ENCODE data around the gene CREM.

The CREM gene

GRCh38 chr10:35203745-35204144 lies 77.1 kb downstream of the CREM start:
- Histone ChIP-seq H3K27me3 (ENCODE audit: insufficient read depth, poor library complexity, severe bottlenecking) (no peaks in the 10 kb centered on the region), H3K4me3 (replicated peaks; ENCODE audit: insufficient read depth, low read length) (no peak overlapping the region), H3K27ac (replicated peaks) (no peak overlapping the region)
- TF ChIP-seq, protein P1, sequence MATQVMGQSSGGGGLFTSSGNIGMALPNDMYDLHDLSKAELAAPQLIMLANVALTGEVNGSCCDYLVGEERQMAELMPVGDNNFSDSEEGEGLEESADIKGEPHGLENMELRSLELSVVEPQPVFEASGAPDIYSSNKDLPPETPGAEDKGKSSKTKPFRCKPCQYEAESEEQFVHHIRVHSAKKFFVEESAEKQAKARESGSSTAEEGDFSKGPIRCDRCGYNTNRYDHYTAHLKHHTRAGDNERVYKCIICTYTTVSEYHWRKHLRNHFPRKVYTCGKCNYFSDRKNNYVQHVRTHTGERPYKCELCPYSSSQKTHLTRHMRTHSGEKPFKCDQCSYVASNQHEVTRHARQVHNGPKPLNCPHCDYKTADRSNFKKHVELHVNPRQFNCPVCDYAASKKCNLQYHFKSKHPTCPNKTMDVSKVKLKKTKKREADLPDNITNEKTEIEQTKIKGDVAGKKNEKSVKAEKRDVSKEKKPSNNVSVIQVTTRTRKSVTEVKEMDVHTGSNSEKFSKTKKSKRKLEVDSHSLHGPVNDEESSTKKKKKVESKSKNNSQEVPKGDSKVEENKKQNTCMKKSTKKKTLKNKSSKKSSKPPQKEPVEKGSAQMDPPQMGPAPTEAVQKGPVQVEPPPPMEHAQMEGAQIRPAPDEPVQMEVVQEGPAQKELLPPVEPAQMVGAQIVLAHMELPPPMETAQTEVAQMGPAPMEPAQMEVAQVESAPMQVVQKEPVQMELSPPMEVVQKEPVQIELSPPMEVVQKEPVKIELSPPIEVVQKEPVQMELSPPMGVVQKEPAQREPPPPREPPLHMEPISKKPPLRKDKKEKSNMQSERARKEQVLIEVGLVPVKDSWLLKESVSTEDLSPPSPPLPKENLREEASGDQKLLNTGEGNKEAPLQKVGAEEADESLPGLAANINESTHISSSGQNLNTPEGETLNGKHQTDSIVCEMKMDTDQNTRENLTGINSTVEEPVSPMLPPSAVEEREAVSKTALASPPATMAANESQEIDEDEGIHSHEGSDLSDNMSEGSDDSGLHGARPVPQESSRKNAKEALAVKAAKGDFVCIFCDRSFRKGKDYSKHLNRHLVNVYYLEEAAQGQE (IDR thresholded peaks at IDR 0.05; ENCODE audit: insufficient replicate concordance, low read depth) = no peak
- TF ChIP-seq POLR2AphosphoS5 (IDR thresholded peaks at IDR 0.05; ENCODE audit: low read depth) (no peak), CTCF (IDR thresholded peaks at IDR 0.05; ENCODE audit: insufficient read depth, low read length) (no peak), GABPA (IDR thresholded peaks at IDR 0.05; ENCODE audit: low read depth) (no peak), SPI1 (IDR thresholded peaks at IDR 0.05; ENCODE audit: borderline replicate concordance, low read depth) (no peak)
- no peak for DNase-seq (ENCODE audit: low read depth in 1 of 2, low spot score in 1 of 2)

- Histone ChIP-seq H3K4me3 (replicated peaks; ENCODE audit: insufficient read depth, low read length) (no peak overlapping the region), H3K27me3 (ENCODE audit: insufficient read depth, poor library complexity, severe bottlenecking) (no peaks in the 10 kb centered on the region), H3K27ac (replicated peaks) (no peak overlapping the region)
- no peak for DNase-seq (ENCODE audit: low read depth in 1 of 2, low spot score in 1 of 2)
- TF ChIP-seq, protein P1 (IDR thresholded peaks at IDR 0.05; ENCODE audit: insufficient replicate concordance, low read depth) = no peak
- no peak for TF ChIP-seq CTCF (IDR thresholded peaks at IDR 0.05; ENCODE audit: insufficient read depth, low read length)
- no peak for TF ChIP-seq GABPA (IDR thresholded peaks at IDR 0.05; ENCODE audit: low read depth)
- TF ChIP-seq POLR2AphosphoS5 (IDR thresholded peaks at IDR 0.05; ENCODE audit: low read depth) = no peak
- TF ChIP-seq SPI1 (IDR thresholded peaks at IDR 0.05; ENCODE audit: borderline replicate concordance, low read depth) = no peak
Measured at GRCh38 chr10:35204650-35205319, 78.1 kb downstream of the CREM start.

DNA sequence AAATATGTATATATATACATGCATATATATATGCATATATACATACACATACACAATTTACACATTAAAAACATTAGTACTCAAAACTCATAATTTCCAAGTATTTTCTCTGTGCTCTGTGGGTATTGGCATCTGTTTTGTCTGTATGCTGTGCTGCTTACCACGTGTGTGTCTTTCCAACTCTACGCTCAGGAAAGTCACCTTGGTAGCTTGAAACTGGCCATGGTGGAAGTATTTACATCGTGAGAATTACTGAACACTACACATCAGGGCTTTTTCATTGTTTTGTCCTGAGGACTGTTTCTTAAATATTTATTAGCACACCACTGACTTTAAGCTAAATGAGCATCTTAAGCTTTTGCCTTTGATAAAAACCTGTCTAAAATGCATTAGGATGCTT lies 79.6 kb downstream of the CREM start:
- Histone ChIP-seq H3K27ac (replicated peaks) (no peak overlapping the region), H3K4me3 (replicated peaks; ENCODE audit: insufficient read depth, low read length) (no peak overlapping the region), H3K27me3 (ENCODE audit: insufficient read depth, poor library complexity, severe bottlenecking) (no peaks in the 10 kb centered on the region)
- DNase-seq (ENCODE audit: low read depth in 1 of 2, low spot score in 1 of 2) = no peak
- TF ChIP-seq GABPA (IDR thresholded peaks at IDR 0.05; ENCODE audit: low read depth) (no peak), CTCF (IDR thresholded peaks at IDR 0.05; ENCODE audit: insufficient read depth, low read length) (no peak), SPI1 (IDR thresholded peaks at IDR 0.05; ENCODE audit: borderline replicate concordance, low read depth) (no peak), POLR2AphosphoS5 (IDR thresholded peaks at IDR 0.05; ENCODE audit: low read depth) (no peak)
- TF ChIP-seq, protein P1 (IDR thresholded peaks at IDR 0.05; ENCODE audit: insufficient replicate concordance, low read depth) = no peak
